Panc1 (cell line): ENCODE data around the gene NKAIN2. TPM values are rescaled to one million over a fixed set of nuclear protein-coding genes. Genes with fewer than 3 reads are reported as not detected.

Source experiments
- ATAC-seq: fragments of 200-7000 bp; cut with Tn5 transposase; 2 replicates; pipeline ENCODE4 v1.9.1; 2020; ENCODE audit warnings: mild to moderate bottlenecking, moderate library complexity
- BruUV-seq: library from RNA; stranded (reverse); fragments of 400-500 nt; replicated peaks from 2 replicates; lab custom pipeline; 2021; lab: Mats Ljungman, UMichigan
- CTCF ChIA-PET: fragments of 300-600 bp; sonication (Branson Sonifier 250); formaldehyde crosslinking; loops from one replicate; lab custom pipeline; 2022; ENCODE audit warnings: antibody characterized with exemption; lab: Charles Lee
- POLR2A ChIA-PET: fragments of 300-600 bp; sonication (Branson Sonifier 250); formaldehyde crosslinking; loops from one replicate; lab custom pipeline; 2022; ENCODE audit warnings: antibody characterized with exemption; lab: Charles Lee
- DNase-seq: peaks from one replicate; pipeline ENCODE4 v3.0.0-alpha.2; 2010; ENCODE audit warnings: low read depth, low spot score
- H3K27ac ChIP-seq: 2 replicates; pipeline ENCODE4 v1.5.1; 2011; ENCODE audit warnings: mild to moderate bottlenecking, low read length, inconsistent platforms
- H3K27me3 ChIP-seq: fragments of 200-500 bp; sonication (Bioruptor generic); 2 replicates; pipeline ENCODE4 v1.6.0; 2014; ENCODE audit warnings: low read length, inconsistent platforms; ENCODE audit not compliant: control insufficient read depth, insufficient read depth
- H3K36me3 ChIP-seq: fragments of 200-500 bp; sonication (Bioruptor generic); 2 replicates; pipeline ENCODE4 v1.5.1; 2014; ENCODE audit warnings: inconsistent platforms, mild to moderate bottlenecking, low read length, moderate library complexity; ENCODE audit not compliant: control insufficient read depth, insufficient read depth
- H3K4me1 ChIP-seq: 2 replicates; pipeline ENCODE4 v1.5.1; 2011; ENCODE audit warnings: inconsistent platforms, mild to moderate bottlenecking, low read length, moderate library complexity; ENCODE audit not compliant: control insufficient read depth, insufficient read depth
- H3K4me3 ChIP-seq, 2 experiments: 2 replicates each; pipeline ENCODE4 v1.5.1; 2011 to 2012; ENCODE audit warnings: low read depth in 2 of 2, low read length in 2 of 2, mild to moderate bottlenecking in 2 of 2, inconsistent platforms in 1 of 2, moderate library complexity in 1 of 2
- H3K9me3 ChIP-seq: fragments of 200-500 bp; sonication (Bioruptor generic); 2 replicates; pipeline ENCODE4 v1.5.1; 2014; ENCODE audit warnings: low read depth, mild to moderate bottlenecking, inconsistent platforms, low read length, moderate library complexity; ENCODE audit not compliant: control insufficient read depth, insufficient read depth
- CTCF ChIP-seq: fragments of 450-650 bp; IDR thresholded peaks from 2 replicates; pipeline ENCODE4 v1.5.1; 2017; ENCODE audit warnings: mild to moderate bottlenecking
- POLR2AphosphoS5 ChIP-seq: IDR thresholded peaks from 2 replicates; pipeline ENCODE4 v1.6.1; 2012; ENCODE audit warnings: mild to moderate bottlenecking, low read depth, low read length, moderate library complexity
- REST ChIP-seq, 2 experiments: IDR thresholded peaks; 2 replicates each; pipeline ENCODE4 v1.6.1; 2011 to 2012; ENCODE audit warnings: low read depth in 2 of 2, control low read depth in 1 of 2, low read length in 1 of 2, mild to moderate bottlenecking in 1 of 2, moderate library complexity in 1 of 2; ENCODE audit not compliant: insufficient read depth in 1 of 2
- SIN3A ChIP-seq: IDR thresholded peaks from 2 replicates; pipeline ENCODE4 v1.6.1; 2012; ENCODE audit warnings: low read depth, mild to moderate bottlenecking, low read length, moderate library complexity, borderline replicate concordance; ENCODE audit not compliant: insufficient read depth
- TCF7L2 ChIP-seq: IDR thresholded peaks from 2 replicates; pipeline ENCODE4 v1.6.1; 2011; ENCODE audit warnings: mild to moderate bottlenecking, low read depth, low read length, inconsistent platforms
- in situ Hi-C: cut with HindIII; loops from 2 replicates; pipeline ENCODE4 v1.10.0; 2016; ENCODE audit warnings: low sequenced_read_pairs, low pct_unique_long_range_greater_than_20kb
- intact Hi-C: fragments of 100-400 bp; cut with micrococcal nuclease; formaldehyde crosslinking; loops from one replicate; pipeline ENCODE4 v1.10.0; 2022; ENCODE audit not compliant: unreplicated experiment
- total RNA-seq: library from RNA; stranded (reverse); gene quantifications from one replicate; pipeline ENCODE4 v1.2.1, GENCODE V29; 2021; ENCODE audit not compliant: unreplicated experiment

Gene NKAIN2
- total RNA-seq, 1 experiment from 2014 or later: 2.6 TPM

- intact Hi-C loops (no loop called here), in situ Hi-C loops (no loop called here)
- H3K27me3 ChIP-seq: no peaks in the 10 kb centered on the region
- TF ChIP-seq REST (IDR thresholded peaks at IDR 0.05; ENCODE audit: insufficient read depth in 1 of 2, low read depth in 2 of 2, low read length in 1 of 2): no peak
- no peak for TF ChIP-seq CTCF
- no peak for TF ChIP-seq TCF7L2
- no peak for TF ChIP-seq POLR2AphosphoS5
- no peak for TF ChIP-seq SIN3A
- H3K4me3 ChIP-seq: no peak overlapping the region
- no peak overlapping the region for H3K27ac ChIP-seq
- ChIA-PET CTCF (no interaction called here), POLR2A (interaction anchor here (0.6 kb wide), 1 partner anchor 15 kb away, joined by 4 read pairs; no protein-coding TSS in a partner anchor)
- no peak for ATAC-seq
- BruUV-seq: no TSS peak
- H3K36me3 ChIP-seq: no peaks in the 10 kb centered on the region
- H3K9me3 ChIP-seq: no peaks in the 10 kb centered on the region
- DNase-seq: no peak
- H3K4me1 ChIP-seq: 0 out of 2 replicates have a peak, but pooled peaks cover 2% of the 10 kb centered on the region
Observed at GRCh38 chr6:123784330-123784729, 19.3 kb upstream of the NKAIN2 start.

- Histone ChIP-seq H3K9me3 (no peaks in the 10 kb centered on the region), H3K4me1 (0 out of 2 replicates have a peak, but pooled peaks cover 2% of the 10 kb centered on the region), H3K27ac (no peak overlapping the region), H3K36me3 (no peaks in the 10 kb centered on the region), H3K27me3 (no peaks in the 10 kb centered on the region), H3K4me3 (no peak overlapping the region)
- no TSS peak for BruUV-seq
- ChIA-PET POLR2A (no interaction called here), CTCF (no interaction called here)
- intact Hi-C loops (no loop called here), in situ Hi-C loops (no loop called here)
- no peak for ATAC-seq
- TF ChIP-seq SIN3A: no peak
- no peak for TF ChIP-seq POLR2AphosphoS5
- no peak for TF ChIP-seq TCF7L2
- TF ChIP-seq CTCF: no peak
- TF ChIP-seq REST (IDR thresholded peaks at IDR 0.05; ENCODE audit: insufficient read depth in 1 of 2, low read depth in 2 of 2, low read length in 1 of 2): no peak
- DNase-seq: no peak
Observed at GRCh38 chr6:123785039-123785438, 18.6 kb upstream of the NKAIN2 start.
